PC-3 (cell line): Measurements from ENCODE around the gene SEMA3F. TPM values are rescaled to one million over a fixed set of nuclear protein-coding genes. Genes with fewer than 3 reads are reported as not detected.

Source experiments
- ATAC-seq: fragments of 200-7000 bp; cut with Tn5 transposase; 2 replicates; pipeline ENCODE4 v1.9.1; 2020; ENCODE audit warnings: mild to moderate bottlenecking, moderate library complexity
- BruUV-seq: library from RNA; stranded (reverse); fragments of 400-500 nt; replicated peaks from 2 replicates; lab custom pipeline; 2021; lab: Mats Ljungman, UMichigan
- CTCF ChIA-PET: fragments of 300-600 bp; sonication (Branson Sonifier 250); formaldehyde crosslinking; loops from one replicate; lab custom pipeline; 2022; ENCODE audit warnings: antibody characterized with exemption; lab: Charles Lee
- POLR2A ChIA-PET: fragments of 300-600 bp; sonication (Branson Sonifier 250); formaldehyde crosslinking; loops from one replicate; lab custom pipeline; 2022; ENCODE audit warnings: antibody characterized with exemption; ENCODE audit not compliant: unreplicated experiment; lab: Charles Lee
- DNase-seq: peaks from one replicate; pipeline ENCODE4 v3.0.0-alpha.2; 2015
- H2AFZ ChIP-seq: fragments of 300-600 bp; sonication (generic); 2 replicates; pipeline ENCODE4 v1.6.0; 2016; ENCODE audit warnings: antibody characterized with exemption, low read length
- H3F3A ChIP-seq: fragments of 300-600 bp; sonication (generic); one replicate; pipeline ENCODE4 v1.6.0; 2017; ENCODE audit warnings: antibody characterized with exemption, low read length, control low read depth, mild to moderate bottlenecking; ENCODE audit not compliant: unreplicated experiment
- H3K27ac ChIP-seq: fragments of 300-600 bp; sonication (generic); 2 replicates; pipeline ENCODE4 v1.5.1; 2016; ENCODE audit warnings: mild to moderate bottlenecking, low read length
- H3K27me3 ChIP-seq: fragments of 300-600 bp; sonication (generic); 2 replicates; pipeline ENCODE4 v1.6.1; 2016; ENCODE audit warnings: low read length, mixed read lengths
- H3K36me3 ChIP-seq: fragments of 300-600 bp; sonication (generic); 2 replicates; pipeline ENCODE4 v1.6.1; 2016; ENCODE audit warnings: low read depth, mixed run types, low read length, mixed read lengths
- H3K4me1 ChIP-seq: fragments of 300-600 bp; sonication (generic); 2 replicates; pipeline ENCODE4 v1.5.1; 2016; ENCODE audit warnings: low read length; ENCODE audit not compliant: insufficient read depth
- H3K4me2 ChIP-seq: fragments of 300-600 bp; sonication (generic); 2 replicates; pipeline ENCODE4 v1.6.0; 2016; ENCODE audit warnings: low read length
- H3K4me3 ChIP-seq: fragments of 300-600 bp; sonication (generic); 2 replicates; pipeline ENCODE4 v1.5.1; 2016; ENCODE audit warnings: mild to moderate bottlenecking, low read length, mixed read lengths
- H3K79me2 ChIP-seq: fragments of 300-600 bp; sonication (generic); 2 replicates; pipeline ENCODE4 v1.6.1; 2017; ENCODE audit warnings: low read length, mixed read lengths
- H3K9ac ChIP-seq: fragments of 300-600 bp; sonication (generic); 2 replicates; pipeline ENCODE4 v1.6.0; 2016; ENCODE audit warnings: mild to moderate bottlenecking, low read length
- H3K9me2 ChIP-seq: fragments of 300-600 bp; sonication (generic); replicated peaks from 2 replicates; pipeline ENCODE4 v1.6.1; 2016; ENCODE audit warnings: mixed run types, low read length, mixed read lengths
- H3K9me3 ChIP-seq: fragments of 300-600 bp; sonication (generic); 2 replicates; pipeline ENCODE4 v1.6.1; 2016; ENCODE audit warnings: low read length, mixed read lengths
- H4K20me1 ChIP-seq: fragments of 300-600 bp; sonication (generic); 2 replicates; pipeline ENCODE4 v1.6.1; 2016; ENCODE audit warnings: low read length, mixed read lengths
- EZH2 ChIP-seq: fragments of 300-600 bp; sonication (generic); IDR thresholded peaks from one replicate; pipeline ENCODE4 v1.6.1; 2017; ENCODE audit warnings: antibody characterized with exemption, mild to moderate bottlenecking, low read length; ENCODE audit not compliant: unreplicated experiment
- EZH2phosphoT487 ChIP-seq: fragments of 300-600 bp; sonication (generic); IDR thresholded peaks from 2 replicates; pipeline ENCODE4 v1.6.1; 2018; ENCODE audit warnings: mild to moderate bottlenecking, antibody characterized with exemption, low read length, borderline replicate concordance
- intact Hi-C: fragments of 100-400 bp; cut with micrococcal nuclease; formaldehyde crosslinking; loops from 2 replicates; pipeline ENCODE4 v1.9.0; 2023
- total RNA-seq: library from RNA; depleted of rRNA; stranded (reverse); fragments of >200 nt; gene quantifications from 2 replicates; pipeline ENCODE4 v1.2.3, GENCODE V29; 2014
- TF ChIP-seq, protein P1 (sequence below): fragments of 300-600 bp; sonication (generic); conservative IDR thresholded peaks from 2 replicates; pipeline ENCODE4 v1.5.1; 2017; ENCODE audit warnings: antibody characterized with exemption, low read depth, mild to moderate bottlenecking, low read length

Gene SEMA3F
- total RNA-seq, 1 experiment from 2014 or later = 50.5 TPM

DNA sequence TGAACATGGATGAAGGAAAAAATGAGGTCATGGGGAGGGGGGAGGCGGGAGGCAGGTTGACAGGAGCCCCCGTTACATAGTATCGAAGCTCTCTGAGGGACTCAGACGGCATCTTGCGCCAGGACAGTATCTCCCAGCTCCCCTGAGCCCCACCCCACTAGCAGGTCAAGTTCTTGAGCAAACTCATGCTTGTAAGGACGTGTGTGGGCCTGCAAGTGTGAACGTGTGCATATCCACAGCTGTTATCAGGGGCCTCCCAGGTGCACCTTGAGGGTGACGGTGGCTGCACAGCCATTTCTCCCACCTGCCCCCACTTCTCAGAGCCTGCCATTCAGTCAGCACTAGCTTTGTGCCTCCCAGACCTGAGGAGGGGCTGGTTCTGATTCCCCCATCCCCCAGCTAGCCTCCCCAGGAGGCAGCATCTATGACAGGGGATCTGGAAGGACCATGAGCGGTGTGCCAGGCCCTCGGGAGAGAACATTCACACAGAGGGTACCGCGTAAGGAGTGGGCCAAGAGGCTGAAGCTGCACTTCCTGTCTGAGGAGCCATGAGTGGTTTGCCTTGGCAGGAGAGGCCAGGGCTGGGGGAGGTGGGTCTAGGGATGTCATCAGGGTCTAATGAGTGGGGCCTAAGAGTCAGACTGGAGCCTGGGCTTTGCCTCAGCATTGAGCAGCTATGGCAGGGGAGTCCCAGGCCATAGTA is 2.9 kb downstream of the SEMA3F start:
- peaks cover 63% of the 10 kb centered on the region for H3K4me1 ChIP-seq
- H3K9me2 ChIP-seq = no peaks in the 10 kb centered on the region
- H3K79me2 ChIP-seq = peaks cover 34% of the 10 kb centered on the region
- H3K36me3 ChIP-seq = no peaks in the 10 kb centered on the region
- H3K9me3 ChIP-seq = no peaks in the 10 kb centered on the region
- H3K4me2 ChIP-seq = peak overlapping the region; percentile 98
- H3K27me3 ChIP-seq = no peaks in the 10 kb centered on the region
- 0 out of 2 replicates have a peak, but pooled peaks cover 10% of the 10 kb centered on the region for H4K20me1 ChIP-seq
- ChIA-PET CTCF (no interaction called here), POLR2A (interaction anchor here (0.6 kb wide), 1 partner anchor 618 kb away, joined by 3 read pairs; no protein-coding TSS in a partner anchor)
- no peak overlapping the region for H3K27ac ChIP-seq
- intact Hi-C loops = loop anchor here (5.0 kb wide), 1 partner anchor 69 kb away; no protein-coding TSS in a partner anchor
- DNase-seq (no peak), ATAC-seq (no peak)
- TF ChIP-seq EZH2 = no peak
- no peak for TF ChIP-seq EZH2phosphoT487
- TF ChIP-seq, protein P1, sequence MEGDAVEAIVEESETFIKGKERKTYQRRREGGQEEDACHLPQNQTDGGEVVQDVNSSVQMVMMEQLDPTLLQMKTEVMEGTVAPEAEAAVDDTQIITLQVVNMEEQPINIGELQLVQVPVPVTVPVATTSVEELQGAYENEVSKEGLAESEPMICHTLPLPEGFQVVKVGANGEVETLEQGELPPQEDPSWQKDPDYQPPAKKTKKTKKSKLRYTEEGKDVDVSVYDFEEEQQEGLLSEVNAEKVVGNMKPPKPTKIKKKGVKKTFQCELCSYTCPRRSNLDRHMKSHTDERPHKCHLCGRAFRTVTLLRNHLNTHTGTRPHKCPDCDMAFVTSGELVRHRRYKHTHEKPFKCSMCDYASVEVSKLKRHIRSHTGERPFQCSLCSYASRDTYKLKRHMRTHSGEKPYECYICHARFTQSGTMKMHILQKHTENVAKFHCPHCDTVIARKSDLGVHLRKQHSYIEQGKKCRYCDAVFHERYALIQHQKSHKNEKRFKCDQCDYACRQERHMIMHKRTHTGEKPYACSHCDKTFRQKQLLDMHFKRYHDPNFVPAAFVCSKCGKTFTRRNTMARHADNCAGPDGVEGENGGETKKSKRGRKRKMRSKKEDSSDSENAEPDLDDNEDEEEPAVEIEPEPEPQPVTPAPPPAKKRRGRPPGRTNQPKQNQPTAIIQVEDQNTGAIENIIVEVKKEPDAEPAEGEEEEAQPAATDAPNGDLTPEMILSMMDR = no peak
- no peak overlapping the region for H2AFZ ChIP-seq
- no TSS peak for BruUV-seq
- H3K9ac ChIP-seq = 0 out of 2 replicates have a peak overlapping the region, but pooled peaks have one; percentile 82
- H3F3A ChIP-seq = no peaks in the 10 kb centered on the region
- H3K4me3 ChIP-seq = peak overlapping the region; percentile 81

DNA sequence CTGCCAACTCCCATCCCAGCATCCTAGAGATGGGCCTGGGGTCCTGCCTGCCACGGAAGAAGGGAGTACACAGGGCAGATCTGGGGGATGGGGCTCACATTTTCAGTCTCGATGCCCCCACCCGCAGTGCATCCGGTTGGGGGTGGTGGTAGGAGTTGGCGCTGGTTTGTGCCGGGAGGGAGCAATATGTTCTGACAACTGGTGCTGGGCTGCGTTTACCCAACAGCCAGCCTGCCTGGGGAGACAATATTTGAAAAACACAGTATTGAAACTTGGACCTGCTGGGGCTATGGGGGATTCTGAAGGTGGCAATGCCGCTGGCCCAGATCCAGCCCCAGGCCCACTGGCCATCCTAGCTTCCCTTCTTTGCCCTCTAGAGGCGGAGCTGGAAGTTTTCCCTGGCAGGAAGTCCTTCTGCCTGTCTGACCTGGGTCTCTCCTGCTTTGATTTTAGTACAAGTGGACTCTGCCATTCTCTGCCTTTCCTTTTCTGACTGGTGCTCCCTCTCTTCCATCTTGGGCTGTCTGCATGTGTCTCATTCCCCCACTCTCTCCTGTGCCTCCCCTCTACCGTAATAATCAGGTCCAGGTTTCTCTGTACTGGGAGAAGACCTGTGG is 3.5 kb downstream of the SEMA3F start:
- Histone ChIP-seq H3K4me2 (no peak overlapping the region), H3K9me3 (no peaks in the 10 kb centered on the region), H3K9me2 (no peaks in the 10 kb centered on the region), H3K4me3 (no peak overlapping the region), H3K79me2 (peaks cover 34% of the 10 kb centered on the region), H2AFZ (no peak overlapping the region), H3K27me3 (no peaks in the 10 kb centered on the region), H4K20me1 (0 out of 2 replicates have a peak, but pooled peaks cover 10% of the 10 kb centered on the region), H3K36me3 (no peaks in the 10 kb centered on the region), H3F3A (no peaks in the 10 kb centered on the region), H3K4me1 (peaks cover 70% of the 10 kb centered on the region), H3K27ac (no peak overlapping the region), H3K9ac (no peak overlapping the region)
- intact Hi-C loops = loop anchor here (5.0 kb wide), 1 partner anchor 69 kb away; no protein-coding TSS in a partner anchor
- no TSS peak for BruUV-seq
- no peak for ATAC-seq
- TF ChIP-seq, protein P1 = 0 out of 2 replicates have a peak, but pooled peaks have one; percentile 16
- no peak for TF ChIP-seq EZH2phosphoT487
- CTCF ChIA-PET = no interaction called here
- DNase-seq = no peak
- POLR2A ChIA-PET = interaction anchor here (0.6 kb wide), 1 partner anchor 619 kb away, joined by 3 read pairs; no protein-coding TSS in a partner anchor
